Gastrocnemius medialis (tissue), 4 donors: ENCODE measurements around the gene FAM237A. TPM values are rescaled to one million over a fixed set of nuclear protein-coding genes. Genes with fewer than 3 reads are reported as not detected.

Source experiments
- ATAC-seq, 2 donors: fragments of 150-250 bp; one replicate each; pipeline ENCODE4 v1.9.1; 2016
- DNase-seq, 2 donors: peaks; one replicate each; pipeline ENCODE4 v3.0.0-alpha.2; 2019
- H3K27ac ChIP-seq, 4 donors: fragments of 200-600 bp; sonication (generic); 1 replicate in 1 of 4; 2 replicates in 3 of 4; pipeline ENCODE4 v1.5.1; 2016 to 2018; ENCODE audit warnings: mild to moderate bottlenecking in 2 of 4, moderate library complexity in 1 of 4
- H3K27me3 ChIP-seq, 3 donors: fragments of 200-600 bp; sonication (generic) in 2 of 3; 1 replicate in 1 of 3; 2 replicates in 2 of 3; pipeline versions ENCODE4 v1.5.1 to v1.6.0; 2016 to 2019; ENCODE audit warnings: mild to moderate bottlenecking in 1 of 3, moderate library complexity in 1 of 3
- H3K36me3 ChIP-seq, 2 donors: fragments of 200-600 bp; sonication (generic) in 1 of 2; one replicate each; pipeline ENCODE4 v1.5.1; 2017 to 2018
- H3K4me1 ChIP-seq, 2 donors: fragments of 200-600 bp; sonication (generic) in 1 of 2; one replicate each; pipeline ENCODE4 v1.5.1; 2016 to 2017; ENCODE audit warnings: mild to moderate bottlenecking in 2 of 2
- H3K4me3 ChIP-seq, 4 donors: fragments of 200-600 bp; sonication (generic) in 3 of 4; 1 replicate in 1 of 4; 2 replicates in 3 of 4; pipeline ENCODE4 v1.5.1; 2016 to 2019; ENCODE audit warnings: mild to moderate bottlenecking in 2 of 4
- H3K9me3 ChIP-seq, 3 donors: fragments of 200-600 bp; sonication (generic) in 2 of 3; 1 replicate in 1 of 3; 2 replicates in 2 of 3; pipeline ENCODE4 v1.5.1; 2016 to 2019
- CTCF ChIP-seq, 5 experiments: fragments of 450-650 bp in 3 of 5; fragments of 200-600 bp in 2 of 5; sonication (generic) in 2 of 5; IDR thresholded peaks in 4 of 5; conservative IDR thresholded peaks in 1 of 5; 1 replicate in 4 of 5; 2 replicates in 1 of 5; pipeline ENCODE4 v1.5.1; 2016 to 2019; ENCODE audit warnings: antibody characterized with exemption in 5 of 5, mild to moderate bottlenecking in 3 of 5, moderate library complexity in 3 of 5
- POLR2A ChIP-seq, 2 donors: fragments of 450-650 bp; IDR thresholded peaks; one replicate each; pipeline ENCODE4 v1.6.1; 2017; ENCODE audit warnings: antibody characterized with exemption in 2 of 2, mild to moderate bottlenecking in 2 of 2, moderate library complexity in 2 of 2
- in situ Hi-C, 4 donors: fragments of 200-750 bp; cut with MboI; loops; one replicate each; pipeline versions ENCODE4 v1.15.0 to v1.8.0; 2017; ENCODE audit warnings: low sequenced_read_pairs in 4 of 4
- intact Hi-C: fragments of 100-400 bp; cut with DNase I; formaldehyde crosslinking; loops from one replicate; pipeline ENCODE4 v1.15.1; 2023; ENCODE audit warnings: low total_unique reads
- total RNA-seq, 4 donors: library from RNA; depleted of rRNA; stranded (reverse); fragments of >200 nt; gene quantifications; one replicate each; pipeline versions ENCODE4 v1.1.0 to v1.2.3, GENCODE V29; 2016

The FAM237A gene
- total RNA-seq, 4 donors from 2014 or later: not detected

DNA sequence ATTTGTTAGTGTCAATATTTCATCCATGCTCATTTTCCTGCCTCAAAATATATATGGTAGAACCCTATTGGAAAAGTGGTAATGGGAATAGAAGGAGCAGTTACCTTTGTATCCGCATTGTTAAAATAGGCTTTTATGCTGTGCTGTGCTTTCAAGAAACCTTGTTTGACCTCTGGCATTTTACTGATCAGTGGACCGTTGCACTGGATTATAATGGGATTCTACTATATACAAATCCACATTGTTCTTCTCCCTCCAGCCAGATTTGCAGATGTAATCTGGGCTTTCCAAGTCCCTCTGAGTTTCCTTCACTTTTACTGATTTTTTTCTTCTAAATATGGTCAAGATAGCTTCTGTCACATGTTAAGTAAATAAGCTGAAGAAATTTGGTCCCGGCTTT is 23.3 kb upstream of the FAM237A start:
- ATAC-seq: no peak

GRCh38 chr2:206626108-206626507 is 16.2 kb upstream of the FAM237A start:
- H3K27ac ChIP-seq: no peak overlapping the region
- no peaks in the 10 kb centered on the region for H3K9me3 ChIP-seq
- no peaks in the 10 kb centered on the region for H3K4me1 ChIP-seq
- ATAC-seq (no peak), DNase-seq (no peak)
- H3K4me3 ChIP-seq: no peak overlapping the region
- no peaks in the 10 kb centered on the region for H3K27me3 ChIP-seq
- no peak for TF ChIP-seq POLR2A (IDR thresholded peaks at IDR 0.05)
- TF ChIP-seq CTCF (IDR thresholded peaks at IDR 0.05 in 4 of 5, conservative IDR thresholded peaks at IDR 0.05 in 1 of 5): no peak
- intact Hi-C loops: no loop called here
- H3K36me3 ChIP-seq: no peaks in the 10 kb centered on the region
- in situ Hi-C loops: no loop called here

More for the DNA sequence above, 23.3 kb upstream of the FAM237A start:
- H3K27me3 ChIP-seq: no peaks in the 10 kb centered on the region
- no peaks in the 10 kb centered on the region for H3K36me3 ChIP-seq
- no peak overlapping the region for H3K4me3 ChIP-seq
- no peak for DNase-seq
- TF ChIP-seq CTCF (IDR thresholded peaks at IDR 0.05 in 4 of 5, conservative IDR thresholded peaks at IDR 0.05 in 1 of 5): no peak
- no peak for TF ChIP-seq POLR2A (IDR thresholded peaks at IDR 0.05)
- intact Hi-C loops: no loop called here
- no peaks in the 10 kb centered on the region for H3K4me1 ChIP-seq
- H3K27ac ChIP-seq: no peak overlapping the region
- H3K9me3 ChIP-seq: no peaks in the 10 kb centered on the region
- in situ Hi-C loops: no loop called here

DNA sequence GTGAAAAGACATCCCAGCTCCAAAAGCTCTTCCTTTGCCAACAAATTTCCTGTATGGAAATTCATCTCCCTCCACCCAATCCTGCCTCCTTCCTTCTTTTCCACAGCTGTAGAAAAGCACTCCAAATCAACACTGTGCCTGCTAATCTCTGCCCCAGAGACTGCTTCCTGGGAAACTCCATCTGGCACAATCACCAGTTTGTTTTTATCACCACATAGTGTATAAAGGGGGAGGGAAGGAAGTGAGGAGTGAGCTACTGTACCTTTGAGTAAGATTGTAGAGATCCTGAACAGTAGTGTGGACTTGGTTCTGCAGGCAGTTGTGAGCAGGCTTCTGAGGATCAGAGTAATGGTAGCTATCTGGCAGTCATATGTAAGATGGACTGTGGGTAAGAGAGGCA is 14.7 kb upstream of the FAM237A start:
- DNase-seq (no peak), ATAC-seq (no peak)
- H3K4me3 ChIP-seq: no peak overlapping the region
- H3K27ac ChIP-seq: no peak overlapping the region
- no peaks in the 10 kb centered on the region for H3K9me3 ChIP-seq
- no peak for TF ChIP-seq CTCF (IDR thresholded peaks at IDR 0.05 in 4 of 5, conservative IDR thresholded peaks at IDR 0.05 in 1 of 5)
- TF ChIP-seq POLR2A (IDR thresholded peaks at IDR 0.05): no peak
- no peaks in the 10 kb centered on the region for H3K4me1 ChIP-seq
- no peaks in the 10 kb centered on the region for H3K36me3 ChIP-seq
- H3K27me3 ChIP-seq: no peaks in the 10 kb centered on the region
- in situ Hi-C loops (no loop called here), intact Hi-C loops (no loop called here)

- Histone ChIP-seq H3K36me3 (no peaks in the 10 kb centered on the region), H3K27ac (no peak overlapping the region), H3K27me3 (no peaks in the 10 kb centered on the region), H3K4me3 (no peak overlapping the region), H3K4me1 (no peaks in the 10 kb centered on the region), H3K9me3 (no peaks in the 10 kb centered on the region)
- in situ Hi-C loops (no loop called here), intact Hi-C loops (no loop called here)
- ATAC-seq: no peak
- no peak for DNase-seq
- TF ChIP-seq CTCF (IDR thresholded peaks at IDR 0.05 in 4 of 5, conservative IDR thresholded peaks at IDR 0.05 in 1 of 5): no peak
- TF ChIP-seq POLR2A (IDR thresholded peaks at IDR 0.05): no peak
Measured at GRCh38 chr2:206631340-206631739, 10.9 kb upstream of the FAM237A start.

GRCh38 chr2:206635015-206635414 is 7.3 kb upstream of the FAM237A start:
- no peak for ATAC-seq
- no peaks in the 10 kb centered on the region for H3K9me3 ChIP-seq
- no peaks in the 10 kb centered on the region for H3K36me3 ChIP-seq
- intact Hi-C loops: no loop called here
- no peak overlapping the region for H3K4me3 ChIP-seq
- DNase-seq: no peak
- TF ChIP-seq CTCF (IDR thresholded peaks at IDR 0.05 in 4 of 5, conservative IDR thresholded peaks at IDR 0.05 in 1 of 5) (no peak), POLR2A (IDR thresholded peaks at IDR 0.05) (no peak)
- no peaks in the 10 kb centered on the region for H3K27me3 ChIP-seq
- H3K4me1 ChIP-seq: no peaks in the 10 kb centered on the region
- no peak overlapping the region for H3K27ac ChIP-seq
- in situ Hi-C loops: no loop called here
